Mesenchymal stem cell (in vitro differentiated cells and primary cell): ENCODE results near the gene CELSR1.

Source experiments
- DNase-seq: peaks from one replicate; pipeline ENCODE4 v3.0.0-alpha.2; 2013
- H2AFZ ChIP-seq: one replicate; pipeline ENCODE4 v1.6.1; 2013; ENCODE audit warnings: low read depth, mild to moderate bottlenecking, control low read depth, inconsistent platforms, low read length, moderate library complexity
- H2AK5ac ChIP-seq: 2 replicates; pipeline ENCODE4 v1.6.1; 2013; ENCODE audit warnings: low read length, moderate library complexity, mild to moderate bottlenecking, inconsistent platforms; ENCODE audit not compliant: severe bottlenecking
- H2BK120ac ChIP-seq: one replicate; pipeline ENCODE4 v1.6.1; 2013; ENCODE audit warnings: low read depth, mild to moderate bottlenecking, inconsistent platforms, low read length, moderate library complexity
- H2BK12ac ChIP-seq, 2 experiments: one replicate each; pipeline ENCODE4 v1.6.1; 2013; ENCODE audit warnings: inconsistent platforms in 2 of 2, low read length in 2 of 2, mild to moderate bottlenecking in 2 of 2, moderate library complexity in 2 of 2, control low read depth in 1 of 2
- H2BK15ac ChIP-seq: one replicate; pipeline ENCODE4 v1.6.1; 2013; ENCODE audit warnings: mild to moderate bottlenecking, low read depth, inconsistent platforms; ENCODE audit not compliant: poor library complexity, severe bottlenecking
- H2BK5ac ChIP-seq: 2 replicates; pipeline ENCODE4 v1.6.1; 2013; ENCODE audit warnings: low read depth, mild to moderate bottlenecking, low read length, control low read depth, inconsistent platforms; ENCODE audit not compliant: poor library complexity, severe bottlenecking
- H3K14ac ChIP-seq, 2 experiments: one replicate each; pipeline ENCODE4 v1.6.1; 2013; ENCODE audit warnings: inconsistent platforms in 2 of 2, low read length in 2 of 2, control low read depth in 1 of 2, mild to moderate bottlenecking in 1 of 2, moderate library complexity in 1 of 2
- H3K18ac ChIP-seq, 2 experiments: one replicate each; pipeline ENCODE4 v1.6.1; 2013; ENCODE audit warnings: inconsistent platforms in 2 of 2, low read length in 2 of 2, control low read depth in 1 of 2, low read depth in 1 of 2, mild to moderate bottlenecking in 1 of 2
- H3K23ac ChIP-seq, 2 experiments: one replicate each; pipeline ENCODE4 v1.6.1; 2013; ENCODE audit warnings: inconsistent platforms in 2 of 2, low read length in 2 of 2, mild to moderate bottlenecking in 2 of 2, moderate library complexity in 2 of 2, control low read depth in 1 of 2
- H3K27ac ChIP-seq: 2 replicates; pipeline ENCODE4 v1.5.1; 2013; ENCODE audit warnings: mild to moderate bottlenecking, moderate library complexity, low read length, control low read depth, inconsistent platforms; ENCODE audit not compliant: poor library complexity, severe bottlenecking
- H3K27me3 ChIP-seq, 2 experiments: 2 replicates each; pipeline versions ENCODE4 v1.6.1 to v1.7.0; 2013; ENCODE audit warnings: low read length in 2 of 2, mild to moderate bottlenecking in 2 of 2, moderate library complexity in 2 of 2, control low read depth in 1 of 2, inconsistent platforms in 1 of 2; ENCODE audit not compliant: control insufficient read depth in 1 of 2, insufficient read depth in 1 of 2
- H3K36me3 ChIP-seq, 2 experiments: 2 replicates each; pipeline versions ENCODE4 v1.6.1 to v1.7.0; 2013; ENCODE audit warnings: low read length in 2 of 2, control low read depth in 1 of 2, inconsistent platforms in 1 of 2, low read depth in 1 of 2, mild to moderate bottlenecking in 1 of 2; ENCODE audit not compliant: insufficient read depth in 2 of 2, control insufficient read depth in 1 of 2
- H3K4ac ChIP-seq, 2 experiments: one replicate each; pipeline ENCODE4 v1.6.1; 2013; ENCODE audit warnings: inconsistent platforms in 2 of 2, low read length in 2 of 2, mild to moderate bottlenecking in 2 of 2, moderate library complexity in 2 of 2, control low read depth in 1 of 2, low read depth in 1 of 2
- H3K4me1 ChIP-seq: 2 replicates; pipeline ENCODE4 v1.6.1; 2013; ENCODE audit warnings: low read depth, low read length, control low read depth; ENCODE audit not compliant: control insufficient read depth, insufficient read depth
- H3K4me2 ChIP-seq: 2 replicates; pipeline ENCODE4 v1.6.1; 2013; ENCODE audit warnings: low read length, mild to moderate bottlenecking, inconsistent platforms; ENCODE audit not compliant: poor library complexity, severe bottlenecking
- H3K4me3 ChIP-seq, 2 experiments: 2 replicates each; pipeline versions ENCODE4 v1.5.1 to v1.7.0; 2013; ENCODE audit warnings: low read length in 2 of 2, mild to moderate bottlenecking in 2 of 2, control low read depth in 1 of 2, low read depth in 1 of 2; ENCODE audit not compliant: insufficient read depth in 1 of 2
- H3K79me1 ChIP-seq: replicated peaks from 2 replicates; pipeline ENCODE4 v1.6.1; 2013; ENCODE audit warnings: mild to moderate bottlenecking, control low read depth, low read length, inconsistent platforms; ENCODE audit not compliant: poor library complexity, severe bottlenecking
- H3K9ac ChIP-seq: 2 replicates; pipeline ENCODE4 v1.7.0; 2013; ENCODE audit warnings: mild to moderate bottlenecking, low read length, moderate library complexity
- H3K9me3 ChIP-seq: 2 replicates; pipeline ENCODE4 v1.7.0; 2013; ENCODE audit warnings: mild to moderate bottlenecking, low read length; ENCODE audit not compliant: control insufficient read depth
- H4K8ac ChIP-seq: one replicate; pipeline ENCODE4 v1.6.1; 2013; ENCODE audit warnings: inconsistent platforms, mild to moderate bottlenecking, low read length, moderate library complexity
- H4K91ac ChIP-seq: one replicate; pipeline ENCODE4 v1.6.1; 2013; ENCODE audit warnings: mild to moderate bottlenecking, low read length, inconsistent platforms
- whole genome bisulfite sequencing: methylation state at CpG from one replicate; pipeline ENCODE4 v1.1.7; 2013; ENCODE audit warnings: mixed read lengths; 5-methylcytosine and 5-hydroxymethylcytosine counted together

The CELSR1 gene

GRCh38 chr22:46394622-46395021 lies 142.8 kb downstream of the CELSR1 start:
- Histone ChIP-seq H3K27ac (no peak overlapping the region), H2BK12ac (no peak overlapping the region), H2BK120ac (no peak overlapping the region), H3K9me3 (no peaks in the 10 kb centered on the region), H3K4ac (no peak overlapping the region), H3K18ac (no peak overlapping the region), H3K79me1 (no peaks in the 10 kb centered on the region), H3K4me3 (no peak overlapping the region), H4K8ac (no peak overlapping the region), H2AK5ac (no peak overlapping the region), H2BK5ac (no peak overlapping the region), H3K27me3 (peaks cover 0 to 29% of the 10 kb centered on the region in 2 experiments), H2BK15ac (no peak overlapping the region), H3K14ac (no peak overlapping the region), H3K23ac (no peak overlapping the region), H4K91ac (no peak overlapping the region), H3K4me2 (no peak overlapping the region), H3K4me1 (peaks cover 6% of the 10 kb centered on the region), H3K36me3 (peaks cover 0 to 85% of the 10 kb centered on the region in 2 experiments), H2AFZ (no peak overlapping the region), H3K9ac (no peak overlapping the region)
- no peak for DNase-seq
- WGBS = 91% methylated on average over 14 of the region's 14 CpGs

GRCh38 chr22:46393873-46394272 lies 143.5 kb downstream of the CELSR1 start:
- no peak overlapping the region for H2AFZ ChIP-seq
- H3K79me1 ChIP-seq = no peaks in the 10 kb centered on the region
- H2BK120ac ChIP-seq = no peak overlapping the region
- no peak overlapping the region for H3K9ac ChIP-seq
- H3K14ac ChIP-seq = no peak overlapping the region
- H3K23ac ChIP-seq = no peak overlapping the region
- no peak for DNase-seq
- H3K4me1 ChIP-seq = peaks cover 7% of the 10 kb centered on the region
- no peak overlapping the region for H4K8ac ChIP-seq
- H3K27me3 ChIP-seq = peaks cover 0 to 25% of the 10 kb centered on the region in 2 experiments
- H3K4ac ChIP-seq = no peak overlapping the region
- no peak overlapping the region for H3K4me3 ChIP-seq
- H2BK5ac ChIP-seq = no peak overlapping the region
- no peak overlapping the region for H3K4me2 ChIP-seq
- no peak overlapping the region for H2AK5ac ChIP-seq
- H2BK12ac ChIP-seq = no peak overlapping the region
- H3K36me3 ChIP-seq = peaks cover 0 to 84% of the 10 kb centered on the region in 2 experiments
- H3K27ac ChIP-seq = no peak overlapping the region
- no peak overlapping the region for H2BK15ac ChIP-seq
- H3K9me3 ChIP-seq = no peaks in the 10 kb centered on the region
- no peak overlapping the region for H3K18ac ChIP-seq
- WGBS = 83% methylated on average over 14 of the region's 14 CpGs
- no peak overlapping the region for H4K91ac ChIP-seq

- Histone ChIP-seq H3K4me2 (no peak overlapping the region), H3K79me1 (no peaks in the 10 kb centered on the region), H3K14ac (no peak overlapping the region), H3K18ac (no peak overlapping the region), H2AFZ (no peak overlapping the region), H3K9ac (no peak overlapping the region), H2BK120ac (no peak overlapping the region), H4K8ac (no peak overlapping the region), H3K4ac (no peak overlapping the region), H2BK12ac (no peak overlapping the region), H3K23ac (no peak overlapping the region), H2AK5ac (no peak overlapping the region), H4K91ac (no peak overlapping the region), H3K27me3 (peaks cover 0 to 18% of the 10 kb centered on the region in 2 experiments), H3K36me3 (peaks cover 0 to 78% of the 10 kb centered on the region in 2 experiments), H3K4me1 (peaks cover 7% of the 10 kb centered on the region), H3K27ac (no peak overlapping the region), H2BK5ac (no peak overlapping the region), H3K9me3 (no peaks in the 10 kb centered on the region), H2BK15ac (no peak overlapping the region), H3K4me3 (no peak overlapping the region)
- no peak for DNase-seq
- 83% methylated on average over 16 of the region's 16 CpGs for WGBS
Measured at GRCh38 chr22:46392137-46392844, 145.1 kb downstream of the CELSR1 start.

- Histone ChIP-seq H3K27me3 (peaks cover 0 to 16% of the 10 kb centered on the region in 2 experiments), H2AK5ac (no peak overlapping the region), H4K8ac (no peak overlapping the region), H3K18ac (no peak overlapping the region), H3K4me3 (no peak overlapping the region), H3K4me2 (no peak overlapping the region), H2BK5ac (no peak overlapping the region), H3K4ac (no peak overlapping the region), H3K14ac (no peak overlapping the region), H3K4me1 (peaks cover 7% of the 10 kb centered on the region), H2BK15ac (no peak overlapping the region), H3K9me3 (no peaks in the 10 kb centered on the region), H2BK12ac (no peak overlapping the region), H3K23ac (no peak overlapping the region), H2BK120ac (no peak overlapping the region), H3K79me1 (no peaks in the 10 kb centered on the region), H4K91ac (no peak overlapping the region), H2AFZ (no peak overlapping the region), H3K9ac (no peak overlapping the region), H3K36me3 (peaks cover 0 to 75% of the 10 kb centered on the region in 2 experiments), H3K27ac (no peak overlapping the region)
- 95% methylated on average over 36 of the region's 36 CpGs for WGBS
- DNase-seq = no peak
Measured at GRCh38 chr22:46391486-46392136, 145.8 kb downstream of the CELSR1 start.
